GM12875 (cell line): Measurements from ENCODE around the gene SMIM12.

ENCODE experiments used
- H3K4me3 ChIP-seq: one replicate; pipeline ENCODE4 v1.5.1; 2011; ENCODE audit warnings: low read depth, low read length, control low read depth
- TF ChIP-seq, protein P1 (sequence below): IDR thresholded peaks from 2 replicates; pipeline ENCODE4 v1.5.1; 2011; ENCODE audit warnings: low read depth, mild to moderate bottlenecking, control low read depth, inconsistent platforms, low read length, moderate library complexity, borderline replicate concordance; ENCODE audit not compliant: insufficient read depth

Gene SMIM12

GRCh38 chr1:34904236-34905097, 44.9 kb upstream of the SMIM12 start:
- H3K4me3 ChIP-seq: no peak overlapping the region
- TF ChIP-seq, protein P1, sequence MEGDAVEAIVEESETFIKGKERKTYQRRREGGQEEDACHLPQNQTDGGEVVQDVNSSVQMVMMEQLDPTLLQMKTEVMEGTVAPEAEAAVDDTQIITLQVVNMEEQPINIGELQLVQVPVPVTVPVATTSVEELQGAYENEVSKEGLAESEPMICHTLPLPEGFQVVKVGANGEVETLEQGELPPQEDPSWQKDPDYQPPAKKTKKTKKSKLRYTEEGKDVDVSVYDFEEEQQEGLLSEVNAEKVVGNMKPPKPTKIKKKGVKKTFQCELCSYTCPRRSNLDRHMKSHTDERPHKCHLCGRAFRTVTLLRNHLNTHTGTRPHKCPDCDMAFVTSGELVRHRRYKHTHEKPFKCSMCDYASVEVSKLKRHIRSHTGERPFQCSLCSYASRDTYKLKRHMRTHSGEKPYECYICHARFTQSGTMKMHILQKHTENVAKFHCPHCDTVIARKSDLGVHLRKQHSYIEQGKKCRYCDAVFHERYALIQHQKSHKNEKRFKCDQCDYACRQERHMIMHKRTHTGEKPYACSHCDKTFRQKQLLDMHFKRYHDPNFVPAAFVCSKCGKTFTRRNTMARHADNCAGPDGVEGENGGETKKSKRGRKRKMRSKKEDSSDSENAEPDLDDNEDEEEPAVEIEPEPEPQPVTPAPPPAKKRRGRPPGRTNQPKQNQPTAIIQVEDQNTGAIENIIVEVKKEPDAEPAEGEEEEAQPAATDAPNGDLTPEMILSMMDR: no peak

GRCh38 chr1:34901919-34902318, 42.4 kb upstream of the SMIM12 start:
- H3K4me3 ChIP-seq: no peak overlapping the region
- TF ChIP-seq, protein P1: no peak

DNA sequence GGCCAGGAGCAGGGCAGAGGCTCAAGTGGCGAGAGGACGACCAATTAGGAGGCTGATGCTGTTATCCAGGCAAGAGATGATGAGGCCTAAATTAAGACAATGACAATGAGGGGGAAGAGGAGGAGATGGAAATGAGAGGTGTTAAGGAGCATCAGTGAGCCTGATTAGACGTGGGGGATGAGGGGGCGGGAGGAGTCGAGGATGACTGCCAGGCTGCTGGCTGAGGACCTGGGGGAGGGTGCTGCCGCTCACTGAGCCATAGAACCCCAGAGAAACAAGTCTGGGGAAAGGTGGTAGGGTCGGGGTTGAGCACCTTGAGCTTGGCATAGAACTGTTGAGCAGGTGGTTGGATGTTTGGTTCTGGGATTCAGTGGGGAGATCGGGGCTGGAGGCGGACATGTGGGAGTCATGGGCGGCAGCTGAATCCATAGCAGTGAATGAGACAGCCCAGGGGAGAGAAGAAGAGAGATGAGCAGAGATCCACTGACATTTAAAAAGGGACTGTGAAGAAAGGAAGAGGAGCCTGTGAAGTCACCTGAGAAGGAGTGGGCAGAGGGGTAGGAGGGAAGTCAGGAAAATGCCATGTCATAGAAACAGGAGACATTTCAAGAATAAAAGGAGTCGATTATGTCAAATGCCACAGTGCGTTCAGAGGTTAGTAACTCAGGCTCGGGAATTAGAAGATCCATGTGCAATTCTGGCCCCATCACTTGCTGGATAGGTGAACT, 41.4 kb upstream of the SMIM12 start:
- H3K4me3 ChIP-seq: no peak overlapping the region
- TF ChIP-seq, protein P1: no peak

DNA sequence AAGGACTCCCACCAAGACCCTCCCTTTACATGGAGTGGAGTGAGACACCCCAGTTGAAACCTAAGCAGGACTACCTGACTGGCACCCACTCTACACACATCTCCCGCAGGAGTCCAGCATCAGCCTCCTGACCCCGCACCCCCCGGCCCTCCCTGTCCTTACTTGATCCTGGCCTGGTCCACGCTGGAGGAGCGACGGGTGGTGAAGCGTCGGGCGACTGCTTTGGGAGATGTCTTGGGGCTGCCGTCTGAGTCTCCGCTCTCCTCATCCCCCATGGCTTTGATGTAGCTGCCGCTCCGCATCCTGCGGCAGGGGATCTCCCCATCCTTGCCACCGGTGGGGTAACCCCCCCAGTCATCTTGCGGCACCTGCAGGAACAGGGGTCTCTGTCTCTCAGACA, 40.4 kb upstream of the SMIM12 start:
- TF ChIP-seq, protein P1: no peak
- H3K4me3 ChIP-seq: no peak overlapping the region

GRCh38 chr1:34899471-34899870, 39.9 kb upstream of the SMIM12 start:
- H3K4me3 ChIP-seq: no peak overlapping the region
- TF ChIP-seq, protein P1: no peak

GRCh38 chr1:34898330-34898761, 38.8 kb upstream of the SMIM12 start:
- TF ChIP-seq, protein P1: no peak
- H3K4me3 ChIP-seq: no peak overlapping the region

DNA sequence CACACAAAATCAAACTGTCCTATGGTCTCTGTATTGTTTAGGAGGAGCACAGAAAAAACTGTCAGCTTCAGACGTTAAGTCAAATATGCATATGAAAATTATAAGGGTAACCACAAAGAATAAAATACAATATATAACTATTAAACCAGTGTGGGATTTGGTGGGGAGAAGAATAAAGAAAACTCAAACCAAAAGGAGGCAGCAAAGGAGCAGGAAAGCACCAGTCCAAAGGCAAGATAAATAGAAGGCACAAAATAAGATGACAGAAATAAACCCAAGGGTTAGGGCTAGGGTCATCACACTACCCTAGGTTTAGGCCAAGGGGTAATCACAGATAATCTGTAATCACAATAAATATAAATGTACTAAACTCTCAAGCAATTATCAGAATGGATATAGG, 37.1 kb upstream of the SMIM12 start:
- H3K4me3 ChIP-seq: no peak overlapping the region
- TF ChIP-seq, protein P1: no peak
